ENCODE results near the gene UBE2E3. TPM values are rescaled to one million over a fixed set of nuclear protein-coding genes. Genes with fewer than 3 reads are reported as not detected.
"Not testable (repeated sequence)": the region's sequence is repeated elsewhere in the genome, so short reads cannot be mapped to it uniquely, and the experiment has no call there.

Gene UBE2E3
- total and polyA plus RNA-seq, 5 donors from 2014 or later: 12.4 to 31.9 (median 24.6) TPM

DNA sequence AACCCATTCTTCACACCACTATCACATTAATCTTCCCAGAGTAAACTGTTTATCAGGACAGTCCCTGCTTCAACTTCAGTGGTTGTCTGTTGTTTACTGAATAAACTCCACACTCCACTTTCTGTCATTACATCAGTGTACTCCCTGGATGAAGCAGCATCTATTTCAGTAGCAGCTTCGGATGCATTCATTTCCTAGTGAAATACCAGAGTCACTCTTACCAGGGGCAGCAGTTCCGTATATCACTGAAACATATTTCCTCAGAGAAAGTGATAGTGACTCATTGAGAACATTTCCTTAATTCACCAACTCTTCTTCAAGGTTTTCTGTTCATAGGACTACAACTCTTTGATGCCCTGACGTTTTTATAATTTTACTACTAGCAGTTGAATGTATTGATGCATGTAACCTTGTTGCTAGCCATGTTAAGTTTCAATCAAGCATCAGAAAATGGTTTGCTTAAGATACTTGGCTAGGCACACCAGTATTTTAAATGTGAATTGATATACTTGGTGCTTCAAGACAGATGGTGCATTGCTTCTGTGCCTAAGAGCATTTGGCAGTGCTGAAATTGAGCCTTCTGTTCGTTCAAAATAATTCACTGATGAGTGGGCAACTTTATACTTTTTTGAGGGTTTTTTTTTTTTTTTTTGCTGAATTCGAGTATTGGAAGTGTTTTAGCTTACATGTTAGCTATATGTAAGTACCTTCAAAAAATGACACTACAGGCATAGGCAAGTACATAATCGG lies 92.3 kb downstream of the UBE2E3 start:
- H3K27me3 ChIP-seq (ENCODE audit: control insufficient read depth, insufficient read depth, low read length): no peaks in the 10 kb centered on the region
- ATAC-seq (ENCODE audit: low read depth in 2 of 2) (no peak), DNase-seq (no peak)
- no peak overlapping the region for H3K4me3 ChIP-seq (ENCODE audit: low read depth, low read length)
- Mint-ChIP-seq H3K4me3 (no peak overlapping the region), H3K9me3 (no peaks in the 10 kb centered on the region), H3K4me1 (peaks cover 0 to 5% (median 2%) of the 10 kb centered on the region in 4 donors), H3K36me3 (no peaks in the 10 kb centered on the region), H3K27ac (peak overlapping the region in 1 of 3 donors; percentile 27), H3K27me3 (no peaks in the 10 kb centered on the region)
- H3K9me3 ChIP-seq (ENCODE audit: control insufficient read depth in 2 of 2, low read length in 2 of 2): no peaks in the 10 kb centered on the region
- no peaks in the 10 kb centered on the region for H3K4me1 ChIP-seq (ENCODE audit: control insufficient read depth, insufficient read depth, low read length, poor library complexity, severe bottlenecking)
- H3K27ac ChIP-seq (ENCODE audit: insufficient read depth, low read length, poor library complexity, severe bottlenecking): no peak overlapping the region
- H3K36me3 ChIP-seq (ENCODE audit: control insufficient read depth, insufficient read depth, low read length): no peaks in the 10 kb centered on the region

DNA sequence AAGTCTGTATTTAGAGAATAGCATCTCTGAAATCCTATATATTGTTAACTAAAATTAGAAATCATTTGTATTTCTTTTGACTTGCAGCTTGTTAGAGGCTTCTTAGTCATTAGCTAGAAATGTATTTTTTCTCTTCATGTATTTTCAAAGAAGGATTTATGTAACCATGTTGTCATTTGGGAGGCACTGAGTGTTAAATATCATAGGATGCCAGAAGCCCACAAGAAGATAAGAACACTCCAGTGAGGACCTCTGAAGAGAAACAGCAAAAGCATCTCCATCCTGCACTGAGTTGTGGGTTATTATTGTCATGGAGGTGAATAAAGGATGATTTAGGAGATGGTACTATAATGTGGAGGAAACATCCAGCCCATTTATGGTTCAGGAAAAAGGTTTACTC lies 93.5 kb downstream of the UBE2E3 start:
- Histone ChIP-seq H3K9me3 (ENCODE audit: control insufficient read depth in 2 of 2, low read length in 2 of 2) (no peaks in the 10 kb centered on the region), H3K36me3 (ENCODE audit: control insufficient read depth, insufficient read depth, low read length) (no peaks in the 10 kb centered on the region), H3K4me1 (ENCODE audit: control insufficient read depth, insufficient read depth, low read length, poor library complexity, severe bottlenecking) (no peaks in the 10 kb centered on the region), H3K27ac (ENCODE audit: insufficient read depth, low read length, poor library complexity, severe bottlenecking) (no peak overlapping the region), H3K4me3 (ENCODE audit: low read depth, low read length) (no peak overlapping the region), H3K27me3 (ENCODE audit: control insufficient read depth, insufficient read depth, low read length) (no peaks in the 10 kb centered on the region)
- Mint-ChIP-seq H3K4me1 (peaks cover 0 to 5% (median 2%) of the 10 kb centered on the region in 4 donors), H3K9me3 (no peaks in the 10 kb centered on the region), H3K27ac (no peak overlapping the region), H3K27me3 (no peaks in the 10 kb centered on the region), H3K4me3 (no peak overlapping the region), H3K36me3 (no peaks in the 10 kb centered on the region)
- DNase-seq (no peak), ATAC-seq (ENCODE audit: low read depth in 2 of 2) (no peak)

DNA sequence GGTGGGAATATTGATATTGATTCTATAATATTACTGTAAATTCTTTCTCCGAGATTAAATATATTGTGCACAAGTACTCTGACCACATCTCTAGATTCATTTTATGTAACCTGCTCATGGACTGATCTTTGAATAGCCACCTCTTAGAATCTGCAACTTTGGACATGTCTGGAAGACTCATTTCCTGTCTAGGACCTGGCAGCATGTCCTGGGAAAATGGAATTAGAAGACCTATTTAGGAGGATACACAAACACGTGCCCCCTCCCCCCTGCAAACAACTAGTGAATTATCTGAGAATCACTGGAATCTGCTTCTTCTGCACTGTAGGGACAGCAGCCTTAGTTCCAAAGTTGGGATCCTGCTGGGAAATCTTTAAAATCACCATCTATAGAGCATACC lies 94.1 kb downstream of the UBE2E3 start:
- no peak overlapping the region for H3K27ac Mint-ChIP-seq
- peaks cover 0 to 5% (median 2%) of the 10 kb centered on the region in 4 donors for H3K4me1 Mint-ChIP-seq
- no peak overlapping the region for H3K4me3 Mint-ChIP-seq

DNA sequence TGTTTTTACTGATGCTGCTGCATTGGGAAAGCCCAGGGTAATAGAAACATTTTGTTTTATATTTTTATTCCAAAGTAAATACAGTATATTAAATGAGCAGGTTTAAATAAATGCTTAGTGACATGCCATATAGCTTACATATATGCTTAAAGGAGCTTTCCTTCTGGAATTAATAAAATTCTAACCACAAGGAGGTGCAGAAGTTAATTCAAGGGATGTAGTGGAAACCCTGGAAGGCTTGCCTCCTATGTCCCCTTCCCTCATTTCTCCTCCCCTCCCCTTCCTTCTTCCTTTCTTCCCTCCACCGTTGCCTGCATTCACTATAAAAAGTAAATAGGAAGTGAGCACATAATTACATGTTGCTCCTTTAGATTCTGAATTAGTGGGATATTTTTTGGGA lies 96.3 kb downstream of the UBE2E3 start:
- H3K4me1 Mint-ChIP-seq: peaks cover 0 to 5% (median 2%) of the 10 kb centered on the region in 4 donors
- no peaks in the 10 kb centered on the region for H3K9me3 ChIP-seq (ENCODE audit: control insufficient read depth in 2 of 2, low read length in 2 of 2)
- no peak overlapping the region for H3K27ac Mint-ChIP-seq
- DNase-seq (no peak), ATAC-seq (ENCODE audit: low read depth in 2 of 2) (no peak)
- H3K4me3 Mint-ChIP-seq: no peak overlapping the region
- H3K27me3 ChIP-seq (ENCODE audit: control insufficient read depth, insufficient read depth, low read length): no peaks in the 10 kb centered on the region
- no peaks in the 10 kb centered on the region for H3K36me3 Mint-ChIP-seq
- no peaks in the 10 kb centered on the region for H3K9me3 Mint-ChIP-seq
- H3K27me3 Mint-ChIP-seq: no peaks in the 10 kb centered on the region
- H3K27ac ChIP-seq (ENCODE audit: insufficient read depth, low read length, poor library complexity, severe bottlenecking): no peak overlapping the region
- H3K4me1 ChIP-seq (ENCODE audit: control insufficient read depth, insufficient read depth, low read length, poor library complexity, severe bottlenecking): no peaks in the 10 kb centered on the region
- H3K4me3 ChIP-seq (ENCODE audit: low read depth, low read length): no peak overlapping the region
- H3K36me3 ChIP-seq (ENCODE audit: control insufficient read depth, insufficient read depth, low read length): no peaks in the 10 kb centered on the region

More for the DNA sequence above, 94.1 kb downstream of the UBE2E3 start:
- Mint-ChIP-seq H3K27me3 (no peaks in the 10 kb centered on the region), H3K36me3 (no peaks in the 10 kb centered on the region), H3K9me3 (no peaks in the 10 kb centered on the region)
- H3K4me3 ChIP-seq (ENCODE audit: low read depth, low read length): no peak overlapping the region
- no peak overlapping the region for H3K27ac ChIP-seq (ENCODE audit: insufficient read depth, low read length, poor library complexity, severe bottlenecking)
- no peaks in the 10 kb centered on the region for H3K36me3 ChIP-seq (ENCODE audit: control insufficient read depth, insufficient read depth, low read length)
- DNase-seq: no peak
- no peaks in the 10 kb centered on the region for H3K9me3 ChIP-seq (ENCODE audit: control insufficient read depth in 2 of 2, low read length in 2 of 2)
- ATAC-seq (ENCODE audit: low read depth in 2 of 2): no peak
- H3K27me3 ChIP-seq (ENCODE audit: control insufficient read depth, insufficient read depth, low read length): no peaks in the 10 kb centered on the region
- no peaks in the 10 kb centered on the region for H3K4me1 ChIP-seq (ENCODE audit: control insufficient read depth, insufficient read depth, low read length, poor library complexity, severe bottlenecking)

DNA sequence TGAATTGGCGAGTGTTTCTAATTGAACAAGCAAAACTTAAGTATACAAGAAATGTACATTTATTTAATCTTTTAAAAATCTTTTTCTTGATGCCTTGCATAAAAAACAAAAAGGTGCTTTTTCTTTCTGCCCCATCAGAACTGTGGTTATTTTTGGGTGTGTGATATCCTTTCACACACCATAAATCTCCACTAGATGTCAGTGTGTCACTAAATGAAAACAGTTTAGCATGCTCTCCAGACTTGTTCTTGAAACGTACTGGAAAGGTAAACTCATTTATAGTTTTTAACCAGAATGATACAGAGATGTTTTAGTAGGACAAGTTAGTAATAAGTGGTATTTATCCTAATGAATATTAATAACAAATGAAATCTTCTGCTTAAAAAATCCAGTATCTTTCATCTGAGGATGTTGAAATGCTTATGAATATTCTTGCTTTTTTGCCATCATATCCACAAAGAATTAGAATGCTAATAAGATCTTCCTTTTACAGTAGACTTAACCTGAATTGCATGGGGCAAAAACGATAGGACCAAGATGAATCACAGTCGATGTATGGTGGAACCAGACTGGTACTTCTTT lies 96.8 kb downstream of the UBE2E3 start:
- H3K27me3 Mint-ChIP-seq: no peaks in the 10 kb centered on the region
- H3K4me1 ChIP-seq (ENCODE audit: control insufficient read depth, insufficient read depth, low read length, poor library complexity, severe bottlenecking): no peaks in the 10 kb centered on the region
- H3K4me1 Mint-ChIP-seq: peaks cover 0 to 5% (median 2%) of the 10 kb centered on the region in 4 donors
- ATAC-seq (ENCODE audit: low read depth in 2 of 2) (peak; percentile 76 to 80), DNase-seq (peak in 2 of 3 donors; percentile 63 to 81)
- no peak overlapping the region for H3K4me3 ChIP-seq (ENCODE audit: low read depth, low read length)
- H3K9me3 ChIP-seq (ENCODE audit: control insufficient read depth in 2 of 2, low read length in 2 of 2): no peaks in the 10 kb centered on the region
- H3K36me3 ChIP-seq (ENCODE audit: control insufficient read depth, insufficient read depth, low read length): no peaks in the 10 kb centered on the region
- no peak overlapping the region for H3K27ac Mint-ChIP-seq
- H3K36me3 Mint-ChIP-seq: no peaks in the 10 kb centered on the region
- no peak overlapping the region for H3K27ac ChIP-seq (ENCODE audit: insufficient read depth, low read length, poor library complexity, severe bottlenecking)
- H3K9me3 Mint-ChIP-seq: no peaks in the 10 kb centered on the region
- no peaks in the 10 kb centered on the region for H3K27me3 ChIP-seq (ENCODE audit: control insufficient read depth, insufficient read depth, low read length)
- H3K4me3 Mint-ChIP-seq: no peak overlapping the region

DNA sequence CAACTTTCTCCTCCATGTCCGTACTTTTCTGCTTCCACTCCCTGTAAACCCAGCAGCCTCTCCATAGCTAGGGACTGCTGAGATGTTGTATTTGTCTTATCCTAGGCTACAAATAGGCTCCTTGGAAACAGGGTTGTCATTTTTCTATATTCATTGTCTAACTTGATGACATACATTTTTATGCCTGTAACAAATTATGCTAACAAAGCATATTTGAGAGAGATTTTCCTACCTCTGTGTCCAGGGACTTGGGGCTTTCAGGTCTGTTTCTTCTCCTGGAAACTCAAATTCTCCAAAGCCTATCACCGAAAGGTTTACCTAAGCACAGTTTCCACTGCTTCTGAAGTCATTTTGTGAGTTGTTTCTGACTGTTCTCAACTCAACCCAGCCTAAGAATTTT lies 102.7 kb downstream of the UBE2E3 start:
- H3K27me3 Mint-ChIP-seq: peaks cover 5% of the 10 kb centered on the region
- H3K4me3 ChIP-seq (ENCODE audit: low read depth, low read length): no peak overlapping the region
- H3K9me3 ChIP-seq (ENCODE audit: control insufficient read depth in 2 of 2, low read length in 2 of 2): no peaks in the 10 kb centered on the region
- no peak for ATAC-seq (ENCODE audit: low read depth in 2 of 2)
- no peaks in the 10 kb centered on the region for H3K4me1 Mint-ChIP-seq
- no peak overlapping the region for H3K27ac ChIP-seq (ENCODE audit: insufficient read depth, low read length, poor library complexity, severe bottlenecking)
- H3K9me3 Mint-ChIP-seq: peaks cover 0 to 3% (median 0%) of the 10 kb centered on the region in 7 donors
- DNase-seq: no peak
- H3K36me3 Mint-ChIP-seq: no peaks in the 10 kb centered on the region
- H3K4me3 Mint-ChIP-seq: no peak overlapping the region
- H3K27me3 ChIP-seq (ENCODE audit: control insufficient read depth, insufficient read depth, low read length): no peaks in the 10 kb centered on the region
- no peaks in the 10 kb centered on the region for H3K4me1 ChIP-seq (ENCODE audit: control insufficient read depth, insufficient read depth, low read length, poor library complexity, severe bottlenecking)
- no peak overlapping the region for H3K27ac Mint-ChIP-seq
- no peaks in the 10 kb centered on the region for H3K36me3 ChIP-seq (ENCODE audit: control insufficient read depth, insufficient read depth, low read length)

DNA sequence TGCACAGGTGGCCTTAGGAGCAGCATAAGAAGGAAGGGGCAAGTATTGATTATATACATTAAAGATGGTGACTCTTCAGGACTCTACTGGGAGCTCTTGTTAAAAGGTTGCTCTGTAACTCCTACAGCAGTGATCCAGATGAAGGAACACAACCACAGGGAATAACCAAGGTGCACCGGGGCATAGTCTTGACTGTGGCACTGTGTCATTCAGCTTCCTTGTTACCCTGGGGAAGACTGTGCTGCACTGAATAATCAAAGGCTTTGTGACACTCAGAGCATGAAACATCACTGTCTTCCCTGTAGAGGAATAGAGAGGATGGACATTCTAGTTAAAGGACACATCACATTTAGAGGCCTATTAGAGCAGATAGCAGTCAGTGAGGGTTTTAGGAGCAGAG lies 105.3 kb downstream of the UBE2E3 start:
- DNase-seq (no peak), ATAC-seq (ENCODE audit: low read depth in 2 of 2) (no peak)
- peaks cover 0 to 2% (median 0%) of the 10 kb centered on the region in 4 donors for H3K4me1 Mint-ChIP-seq
- no peak overlapping the region for H3K27ac ChIP-seq (ENCODE audit: insufficient read depth, low read length, poor library complexity, severe bottlenecking)
- H3K9me3 Mint-ChIP-seq: peaks cover 0 to 7% (median 0%) of the 10 kb centered on the region in 7 donors
- H3K4me1 ChIP-seq (ENCODE audit: control insufficient read depth, insufficient read depth, low read length, poor library complexity, severe bottlenecking): no peaks in the 10 kb centered on the region
- H3K4me3 ChIP-seq (ENCODE audit: low read depth, low read length): no peak overlapping the region
- H3K27me3 ChIP-seq (ENCODE audit: control insufficient read depth, insufficient read depth, low read length): no peaks in the 10 kb centered on the region
- no peaks in the 10 kb centered on the region for H3K9me3 ChIP-seq (ENCODE audit: control insufficient read depth in 2 of 2, low read length in 2 of 2)
- no peak overlapping the region for H3K4me3 Mint-ChIP-seq
- H3K27me3 Mint-ChIP-seq: peaks cover 5% of the 10 kb centered on the region
- H3K36me3 ChIP-seq (ENCODE audit: control insufficient read depth, insufficient read depth, low read length): no peaks in the 10 kb centered on the region
- H3K36me3 Mint-ChIP-seq: peaks cover 3% of the 10 kb centered on the region
- H3K27ac Mint-ChIP-seq: no peak overlapping the region

DNA sequence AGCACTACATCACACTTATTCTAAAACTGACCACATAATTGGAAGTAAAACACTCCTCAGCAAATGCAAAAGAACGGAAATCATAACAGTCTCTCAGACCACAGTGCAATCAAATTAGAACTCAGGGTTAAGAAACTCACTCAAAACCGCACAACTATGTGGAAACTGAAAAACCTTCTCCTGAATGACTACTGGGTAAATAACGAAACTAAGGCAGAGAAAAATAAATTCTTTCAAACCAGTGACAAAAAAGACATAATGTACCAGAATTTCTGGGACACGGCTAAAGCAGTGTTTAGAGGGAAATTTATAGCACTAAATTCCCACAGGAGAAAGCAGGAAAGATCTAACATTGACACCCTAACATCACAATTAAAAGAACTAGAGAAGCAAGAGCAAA lies 111.5 kb downstream of the UBE2E3 start:
- not testable (repeated sequence) for H3K4me1 ChIP-seq (ENCODE audit: control insufficient read depth, insufficient read depth, low read length, poor library complexity, severe bottlenecking); DNase-seq; H3K27ac ChIP-seq (ENCODE audit: insufficient read depth, low read length, poor library complexity, severe bottlenecking); ATAC-seq (ENCODE audit: low read depth in 2 of 2); H3K27me3 Mint-ChIP-seq; H3K27ac Mint-ChIP-seq; H3K27me3 ChIP-seq (ENCODE audit: control insufficient read depth, insufficient read depth, low read length); H3K4me1 Mint-ChIP-seq; H3K4me3 ChIP-seq (ENCODE audit: low read depth, low read length); H3K36me3 Mint-ChIP-seq; H3K36me3 ChIP-seq (ENCODE audit: control insufficient read depth, insufficient read depth, low read length); H3K9me3 ChIP-seq (ENCODE audit: control insufficient read depth in 2 of 2, low read length in 2 of 2); H3K4me3 Mint-ChIP-seq
- peaks cover 1 to 31% (median 10%) of the 10 kb centered on the region in 7 donors for H3K9me3 Mint-ChIP-seq

All from CD4-positive, CD25-positive, alpha-beta regulatory T cell (primary cell).